ENCODE measurements around the gene TMEM221. TPM values are rescaled to one million over a fixed set of nuclear protein-coding genes. Genes with fewer than 3 reads are reported as not detected.
A peak's percentile ranks its signal among the peaks of the same experiment; 100 is the strongest.

Gene TMEM221
- total RNA-seq, 4 donors from 2014 or later: 2.2 to 16.5 (median 3.9) TPM; not detected in 1

GRCh38 chr19:17415121-17415520, 33.3 kb downstream of the TMEM221 start:
- Histone ChIP-seq H3K9me3 (no peaks in the 10 kb centered on the region), H3K27ac (peak overlapping the region; percentile 77 to 84), H3K4me3 (peak overlapping the region in 1 of 2 donors; percentile 10), H3K27me3 (no peaks in the 10 kb centered on the region), H3K36me3 (no peaks in the 10 kb centered on the region), H3K4me1 (peaks cover 0 to 10% of the 10 kb centered on the region in 2 donors)
- intact Hi-C loops (cut with DNase I; ENCODE audit: low total_unique reads): no loop called here
- DNase-seq: peak; percentile 57 to 84
- TF ChIP-seq POLR2A (IDR thresholded peaks at IDR 0.05) (no peak), CTCF (IDR thresholded peaks at IDR 0.05) (no peak)

GRCh38 chr19:17414097-17414496, 34.4 kb downstream of the TMEM221 start:
- intact Hi-C loops (cut with DNase I; ENCODE audit: low total_unique reads): no loop called here
- TF ChIP-seq CTCF (IDR thresholded peaks at IDR 0.05) (no peak), POLR2A (IDR thresholded peaks at IDR 0.05) (no peak)
- Histone ChIP-seq H3K9me3 (no peaks in the 10 kb centered on the region), H3K4me3 (no peak overlapping the region), H3K4me1 (peaks cover 0 to 10% of the 10 kb centered on the region in 2 donors), H3K36me3 (no peaks in the 10 kb centered on the region), H3K27ac (peak overlapping the region; percentile 77 to 84), H3K27me3 (no peaks in the 10 kb centered on the region)
- no peak for DNase-seq

- peak overlapping the region; percentile 75 to 77 for H3K27ac ChIP-seq
- no peaks in the 10 kb centered on the region for H3K27me3 ChIP-seq
- peaks cover 0 to 10% of the 10 kb centered on the region in 2 donors for H3K4me1 ChIP-seq
Observed at GRCh38 chr19:17411801-17412200, 36.7 kb downstream of the TMEM221 start.

GRCh38 chr19:17409990-17410389, 38.5 kb downstream of the TMEM221 start:
- Histone ChIP-seq H3K4me3 (no peak overlapping the region), H3K27me3 (no peaks in the 10 kb centered on the region), H3K4me1 (peaks cover 0 to 10% of the 10 kb centered on the region in 2 donors), H3K36me3 (no peaks in the 10 kb centered on the region), H3K9me3 (no peaks in the 10 kb centered on the region), H3K27ac (peak overlapping the region in 1 of 2 donors; percentile 39)
- peak; percentile 76 to 81 for DNase-seq
- intact Hi-C loops (cut with DNase I; ENCODE audit: low total_unique reads): no loop called here
- TF ChIP-seq POLR2A (IDR thresholded peaks at IDR 0.05) (no peak), CTCF (IDR thresholded peaks at IDR 0.05) (no peak)

More at GRCh38 chr19:17411801-17412200, 36.7 kb downstream of the TMEM221 start:
- H3K9me3 ChIP-seq: no peaks in the 10 kb centered on the region
- no peak for TF ChIP-seq POLR2A (IDR thresholded peaks at IDR 0.05)
- TF ChIP-seq CTCF (IDR thresholded peaks at IDR 0.05): no peak
- intact Hi-C loops (cut with DNase I; ENCODE audit: low total_unique reads): no loop called here
- no peak for DNase-seq
- H3K36me3 ChIP-seq: no peaks in the 10 kb centered on the region
- no peak overlapping the region for H3K4me3 ChIP-seq

GRCh38 chr19:17406887-17407196, 41.6 kb downstream of the TMEM221 start:
- Histone ChIP-seq H3K36me3 (no peaks in the 10 kb centered on the region), H3K27ac (peak overlapping the region; percentile 74 to 87), H3K4me1 (peaks cover 0 to 3% of the 10 kb centered on the region in 2 donors), H3K9me3 (no peaks in the 10 kb centered on the region), H3K4me3 (peak overlapping the region in 1 of 2 donors; percentile 48), H3K27me3 (no peaks in the 10 kb centered on the region)
- intact Hi-C loops (cut with DNase I; ENCODE audit: low total_unique reads): no loop called here
- TF ChIP-seq CTCF (IDR thresholded peaks at IDR 0.05) (no peak), POLR2A (IDR thresholded peaks at IDR 0.05) (no peak)
- no peak for DNase-seq

Data from uterus (tissue), 4 donors.